GM12878 (cell line): ENCODE results near the gene CACNA2D1.

Experiments
- CTCF ChIP-seq, 3 experiments: IDR thresholded peaks in 2 of 3; conservative IDR thresholded peaks in 1 of 3; 2 replicates each; pipeline ENCODE4 v1.5.1; 2011; ENCODE audit warnings: low read depth in 3 of 3, low read length in 3 of 3, mild to moderate bottlenecking in 3 of 3, control low read depth in 2 of 3, moderate library complexity in 2 of 3, inconsistent platforms in 1 of 3, mixed read lengths in 1 of 3; ENCODE audit not compliant: control insufficient read depth in 2 of 3, insufficient read depth in 1 of 3; ENCODE audit errors: extremely low read depth in 1 of 3
- MTA3 ChIP-seq: IDR thresholded peaks from 2 replicates; pipeline ENCODE4 v1.6.1; 2012; ENCODE audit warnings: low read length, inconsistent platforms, borderline replicate concordance
- TARDBP ChIP-seq: IDR thresholded peaks from 2 replicates; pipeline ENCODE4 v1.6.1; 2016; ENCODE audit warnings: borderline replicate concordance
- ZNF384 ChIP-seq: IDR thresholded peaks from 2 replicates; pipeline ENCODE4 v1.6.1; 2012; ENCODE audit warnings: low read depth, mild to moderate bottlenecking, low read length, improper control_type of control experiment, borderline replicate concordance
- TF ChIP-seq, protein P1 (sequence below): fragments of 450-650 bp; formaldehyde crosslinking; IDR thresholded peaks from 2 replicates; pipeline ENCODE4 v1.5.0; 2022; ENCODE audit warnings: mild to moderate bottlenecking, missing genetic modification characterization
- TF ChIP-seq, protein P2 (sequence below): IDR thresholded peaks from 2 replicates; pipeline ENCODE4 v1.6.1; 2011; ENCODE audit warnings: borderline replicate concordance, low read depth, mild to moderate bottlenecking, moderate library complexity, low read length; ENCODE audit not compliant: insufficient read depth, poor library complexity, severe bottlenecking
- TF ChIP-seq, protein P3 (sequence below): fragments of 450-650 bp; IDR thresholded peaks from 2 replicates; pipeline ENCODE4 v1.6.1; 2017; ENCODE audit warnings: borderline replicate concordance
- TF ChIP-seq, protein P4 (sequence below): fragments of 450-650 bp; conservative IDR thresholded peaks from 2 replicates; pipeline ENCODE4 v1.6.1; 2017; ENCODE audit warnings: mild to moderate bottlenecking, moderate library complexity

GRCh38 chr7:82029236-82029913, 414.2 kb downstream of the CACNA2D1 start:
- TF ChIP-seq, protein P1, sequence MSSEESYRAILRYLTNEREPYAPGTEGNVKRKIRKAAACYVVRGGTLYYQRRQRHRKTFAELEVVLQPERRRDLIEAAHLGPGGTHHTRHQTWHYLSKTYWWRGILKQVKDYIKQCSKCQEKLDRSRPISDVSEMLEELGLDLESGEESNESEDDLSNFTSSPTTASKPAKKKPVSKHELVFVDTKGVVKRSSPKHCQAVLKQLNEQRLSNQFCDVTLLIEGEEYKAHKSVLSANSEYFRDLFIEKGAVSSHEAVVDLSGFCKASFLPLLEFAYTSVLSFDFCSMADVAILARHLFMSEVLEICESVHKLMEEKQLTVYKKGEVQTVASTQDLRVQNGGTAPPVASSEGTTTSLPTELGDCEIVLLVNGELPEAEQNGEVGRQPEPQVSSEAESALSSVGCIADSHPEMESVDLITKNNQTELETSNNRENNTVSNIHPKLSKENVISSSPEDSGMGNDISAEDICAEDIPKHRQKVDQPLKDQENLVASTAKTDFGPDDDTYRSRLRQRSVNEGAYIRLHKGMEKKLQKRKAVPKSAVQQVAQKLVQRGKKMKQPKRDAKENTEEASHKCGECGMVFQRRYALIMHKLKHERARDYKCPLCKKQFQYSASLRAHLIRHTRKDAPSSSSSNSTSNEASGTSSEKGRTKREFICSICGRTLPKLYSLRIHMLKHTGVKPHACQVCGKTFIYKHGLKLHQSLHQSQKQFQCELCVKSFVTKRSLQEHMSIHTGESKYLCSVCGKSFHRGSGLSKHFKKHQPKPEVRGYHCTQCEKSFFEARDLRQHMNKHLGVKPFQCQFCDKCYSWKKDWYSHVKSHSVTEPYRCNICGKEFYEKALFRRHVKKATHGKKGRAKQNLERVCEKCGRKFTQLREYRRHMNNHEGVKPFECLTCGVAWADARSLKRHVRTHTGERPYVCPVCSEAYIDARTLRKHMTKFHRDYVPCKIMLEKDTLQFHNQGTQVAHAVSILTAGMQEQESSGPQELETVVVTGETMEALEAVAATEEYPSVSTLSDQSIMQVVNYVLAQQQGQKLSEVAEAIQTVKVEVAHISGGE (CRISPR knock-in tag): no peak
- no peak for TF ChIP-seq CTCF (IDR thresholded peaks at IDR 0.05 in 2 of 3, conservative IDR thresholded peaks at IDR 0.05 in 1 of 3; ENCODE audit: control insufficient read depth in 2 of 3, extremely low read depth in 1 of 3, insufficient read depth in 1 of 3, low read depth in 3 of 3, low read length in 3 of 3)
- TF ChIP-seq, protein P2, sequence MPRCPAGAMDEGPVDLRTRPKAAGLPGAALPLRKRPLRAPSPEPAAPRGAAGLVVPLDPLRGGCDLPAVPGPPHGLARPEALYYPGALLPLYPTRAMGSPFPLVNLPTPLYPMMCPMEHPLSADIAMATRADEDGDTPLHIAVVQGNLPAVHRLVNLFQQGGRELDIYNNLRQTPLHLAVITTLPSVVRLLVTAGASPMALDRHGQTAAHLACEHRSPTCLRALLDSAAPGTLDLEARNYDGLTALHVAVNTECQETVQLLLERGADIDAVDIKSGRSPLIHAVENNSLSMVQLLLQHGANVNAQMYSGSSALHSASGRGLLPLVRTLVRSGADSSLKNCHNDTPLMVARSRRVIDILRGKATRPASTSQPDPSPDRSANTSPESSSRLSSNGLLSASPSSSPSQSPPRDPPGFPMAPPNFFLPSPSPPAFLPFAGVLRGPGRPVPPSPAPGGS: no peak
- no peak for TF ChIP-seq TARDBP
- TF ChIP-seq, protein P3, sequence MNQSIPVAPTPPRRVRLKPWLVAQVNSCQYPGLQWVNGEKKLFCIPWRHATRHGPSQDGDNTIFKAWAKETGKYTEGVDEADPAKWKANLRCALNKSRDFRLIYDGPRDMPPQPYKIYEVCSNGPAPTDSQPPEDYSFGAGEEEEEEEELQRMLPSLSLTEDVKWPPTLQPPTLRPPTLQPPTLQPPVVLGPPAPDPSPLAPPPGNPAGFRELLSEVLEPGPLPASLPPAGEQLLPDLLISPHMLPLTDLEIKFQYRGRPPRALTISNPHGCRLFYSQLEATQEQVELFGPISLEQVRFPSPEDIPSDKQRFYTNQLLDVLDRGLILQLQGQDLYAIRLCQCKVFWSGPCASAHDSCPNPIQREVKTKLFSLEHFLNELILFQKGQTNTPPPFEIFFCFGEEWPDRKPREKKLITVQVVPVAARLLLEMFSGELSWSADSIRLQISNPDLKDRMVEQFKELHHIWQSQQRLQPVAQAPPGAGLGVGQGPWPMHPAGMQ: no peak
- TF ChIP-seq MTA3: no peak
- TF ChIP-seq, protein P4, sequence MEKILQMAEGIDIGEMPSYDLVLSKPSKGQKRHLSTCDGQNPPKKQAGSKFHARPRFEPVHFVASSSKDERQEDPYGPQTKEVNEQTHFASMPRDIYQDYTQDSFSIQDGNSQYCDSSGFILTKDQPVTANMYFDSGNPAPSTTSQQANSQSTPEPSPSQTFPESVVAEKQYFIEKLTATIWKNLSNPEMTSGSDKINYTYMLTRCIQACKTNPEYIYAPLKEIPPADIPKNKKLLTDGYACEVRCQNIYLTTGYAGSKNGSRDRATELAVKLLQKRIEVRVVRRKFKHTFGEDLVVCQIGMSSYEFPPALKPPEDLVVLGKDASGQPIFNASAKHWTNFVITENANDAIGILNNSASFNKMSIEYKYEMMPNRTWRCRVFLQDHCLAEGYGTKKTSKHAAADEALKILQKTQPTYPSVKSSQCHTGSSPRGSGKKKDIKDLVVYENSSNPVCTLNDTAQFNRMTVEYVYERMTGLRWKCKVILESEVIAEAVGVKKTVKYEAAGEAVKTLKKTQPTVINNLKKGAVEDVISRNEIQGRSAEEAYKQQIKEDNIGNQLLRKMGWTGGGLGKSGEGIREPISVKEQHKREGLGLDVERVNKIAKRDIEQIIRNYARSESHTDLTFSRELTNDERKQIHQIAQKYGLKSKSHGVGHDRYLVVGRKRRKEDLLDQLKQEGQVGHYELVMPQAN: no peak
- no peak for TF ChIP-seq ZNF384
